ENCODE results near the gene NBAS. TPM values are rescaled to one million over a fixed set of nuclear protein-coding genes. Genes with fewer than 3 reads are reported as not detected.

NBAS gene
- total RNA-seq, 1 experiment from 2014 or later, result 32.5 TPM

GRCh38 chr2:15510552-15510951, 50.6 kb downstream of the NBAS start:
- WGBS (ENCODE audit: extremely low coverage, insufficient read length, low lambda C conversion rate), result no CpG with 5 or more reads among the region's 1 CpG
- H2BK12ac ChIP-seq (ENCODE audit: insufficient read length, low read depth, low read length), result no peak overlapping the region
- H3K27me3 Mint-ChIP-seq (ENCODE audit: low read depth), result no peaks in the 10 kb centered on the region; the same call in 1 of the 2 replicates

More at GRCh38 chr2:15510552-15510951, 50.6 kb downstream of the NBAS start:
- Mint-ChIP-seq H3K27ac (no peak overlapping the region), H3K36me3 (ENCODE audit: insufficient read depth in 1 of 3, low read depth in 3 of 3) (peaks cover 8 to 20% (median 14%) of the 10 kb centered on the region in 3 experiments; a peak in 5 of 7 replicates), H3K4me3 (no peak overlapping the region), H3K9me3 (no peaks in the 10 kb centered on the region; a peak in 1 of 5 replicates), H3K4me1 (no peaks in the 10 kb centered on the region; a peak in 1 of 4 replicates)
- no peak overlapping the region for H2AFZ ChIP-seq (ENCODE audit: low read length)
- no peaks in the 10 kb centered on the region for H3K27me3 ChIP-seq (ENCODE audit: insufficient read depth, low read length)
- no peak overlapping the region for H2AK5ac ChIP-seq (ENCODE audit: insufficient read length, low read length)
- no peak overlapping the region for H3K4me2 ChIP-seq (ENCODE audit: insufficient read depth, insufficient read length, low read length)
- H3K4ac ChIP-seq (ENCODE audit: low read depth, low read length), result no peak overlapping the region
- H3K4me1 ChIP-seq (ENCODE audit: insufficient read depth, low read length), result no peaks in the 10 kb centered on the region
- no peaks in the 10 kb centered on the region for H3K79me2 ChIP-seq (ENCODE audit: insufficient read depth, low read length)
- no peak overlapping the region for H3K23ac ChIP-seq (ENCODE audit: insufficient read length, low read depth, low read length)
- no peak overlapping the region for H3K18ac ChIP-seq (ENCODE audit: insufficient read length, low read depth, low read length)
- no peaks in the 10 kb centered on the region for H3K23me2 ChIP-seq (ENCODE audit: insufficient read length, low read depth, low read length, poor library complexity, severe bottlenecking)
- H3K56ac ChIP-seq (ENCODE audit: insufficient read length, low read depth, low read length), result no peak overlapping the region
- no peak overlapping the region for H4K8ac ChIP-seq (replicated peaks; ENCODE audit: insufficient read length, low read depth, low read length)
- no peak overlapping the region for H2BK120ac ChIP-seq (ENCODE audit: low read depth, low read length, poor library complexity, severe bottlenecking)
- no peak overlapping the region for H3T11ph ChIP-seq (ENCODE audit: low read length)
- no peak overlapping the region for H2BK5ac ChIP-seq (ENCODE audit: insufficient read length, low read length)
- H3K9ac ChIP-seq (ENCODE audit: extremely low read depth, insufficient read length, low read length), result no peak overlapping the region
- no peak for DNase-seq
- H3K9me3 ChIP-seq (ENCODE audit: control insufficient read depth, low read depth, low read length), result no peaks in the 10 kb centered on the region
- H3K79me1 ChIP-seq (ENCODE audit: insufficient read depth, low read depth, low read length, poor library complexity, severe bottlenecking), result no peaks in the 10 kb centered on the region
- no peak overlapping the region for H4K5ac ChIP-seq (ENCODE audit: insufficient read length, low read depth, low read length)
- H3K27ac ChIP-seq (ENCODE audit: insufficient read length, low read depth, low read length), result no peak overlapping the region
- H4K20me1 ChIP-seq (ENCODE audit: control insufficient read depth, insufficient read depth, insufficient read length), result no peaks in the 10 kb centered on the region
- H2BK20ac ChIP-seq (ENCODE audit: low read depth, low read length, poor library complexity, severe bottlenecking), result no peak overlapping the region
- no peak overlapping the region for H2BK15ac ChIP-seq (ENCODE audit: low read depth, low read length)
- no peak overlapping the region for H3K14ac ChIP-seq (ENCODE audit: insufficient read depth, low read length)
- no peak overlapping the region for H4K91ac ChIP-seq (ENCODE audit: insufficient read length, low read depth, low read length)
- no peak for TF ChIP-seq CTCF (conservative IDR thresholded peaks at IDR 0.05)
